ENCODE data around the gene BIRC2. TPM values are rescaled to one million over a fixed set of nuclear protein-coding genes. Genes with fewer than 3 reads are reported as not detected.

BIRC2 gene
- total and polyA plus RNA-seq, 9 of the 15 experiments (the other 6 are each of a cell fraction or from before 2014, with no cell fraction given): 14.3 to 45.9 (median 20.7) TPM

DNA sequence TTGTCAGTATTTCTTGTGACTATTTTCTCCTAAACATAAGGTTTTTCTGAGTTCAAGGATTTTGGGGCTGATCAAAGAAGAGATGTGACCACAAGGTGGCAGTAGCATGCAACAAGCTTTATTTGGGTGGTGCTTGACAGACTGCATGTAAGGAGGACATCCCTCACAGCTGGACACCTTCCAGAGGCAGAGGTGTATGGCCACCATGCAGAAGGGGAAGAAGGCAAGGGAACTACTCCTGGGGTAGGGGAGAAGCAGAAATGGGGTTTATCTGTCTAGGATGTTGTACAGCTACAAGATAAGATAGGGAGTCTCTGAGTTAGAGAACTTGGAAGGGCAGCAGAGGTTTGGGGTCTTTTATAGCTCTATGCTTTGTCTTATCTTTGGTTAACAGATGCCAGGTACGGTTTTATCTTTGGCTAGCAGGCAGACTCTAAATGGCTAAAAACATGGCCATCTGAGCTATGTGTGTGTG, 5.1 kb upstream of the BIRC2 start (continued):
- TF ChIP-seq, protein P1, sequence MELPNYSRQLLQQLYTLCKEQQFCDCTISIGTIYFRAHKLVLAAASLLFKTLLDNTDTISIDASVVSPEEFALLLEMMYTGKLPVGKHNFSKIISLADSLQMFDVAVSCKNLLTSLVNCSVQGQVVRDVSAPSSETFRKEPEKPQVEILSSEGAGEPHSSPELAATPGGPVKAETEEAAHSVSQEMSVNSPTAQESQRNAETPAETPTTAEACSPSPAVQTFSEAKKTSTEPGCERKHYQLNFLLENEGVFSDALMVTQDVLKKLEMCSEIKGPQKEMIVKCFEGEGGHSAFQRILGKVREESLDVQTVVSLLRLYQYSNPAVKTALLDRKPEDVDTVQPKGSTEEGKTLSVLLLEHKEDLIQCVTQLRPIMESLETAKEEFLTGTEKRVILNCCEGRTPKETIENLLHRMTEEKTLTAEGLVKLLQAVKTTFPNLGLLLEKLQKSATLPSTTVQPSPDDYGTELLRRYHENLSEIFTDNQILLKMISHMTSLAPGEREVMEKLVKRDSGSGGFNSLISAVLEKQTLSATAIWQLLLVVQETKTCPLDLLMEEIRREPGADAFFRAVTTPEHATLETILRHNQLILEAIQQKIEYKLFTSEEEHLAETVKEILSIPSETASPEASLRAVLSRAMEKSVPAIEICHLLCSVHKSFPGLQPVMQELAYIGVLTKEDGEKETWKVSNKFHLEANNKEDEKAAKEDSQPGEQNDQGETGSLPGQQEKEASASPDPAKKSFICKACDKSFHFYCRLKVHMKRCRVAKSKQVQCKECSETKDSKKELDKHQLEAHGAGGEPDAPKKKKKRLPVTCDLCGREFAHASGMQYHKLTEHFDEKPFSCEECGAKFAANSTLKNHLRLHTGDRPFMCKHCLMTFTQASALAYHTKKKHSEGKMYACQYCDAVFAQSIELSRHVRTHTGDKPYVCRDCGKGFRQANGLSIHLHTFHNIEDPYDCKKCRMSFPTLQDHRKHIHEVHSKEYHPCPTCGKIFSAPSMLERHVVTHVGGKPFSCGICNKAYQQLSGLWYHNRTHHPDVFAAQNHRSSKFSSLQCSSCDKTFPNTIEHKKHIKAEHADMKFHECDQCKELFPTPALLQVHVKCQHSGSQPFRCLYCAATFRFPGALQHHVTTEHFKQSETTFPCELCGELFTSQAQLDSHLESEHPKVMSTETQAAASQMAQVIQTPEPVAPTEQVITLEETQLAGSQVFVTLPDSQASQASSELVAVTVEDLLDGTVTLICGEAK (IDR thresholded peaks at IDR 0.05): peak; percentile 49; the same call in 1 of the 2 replicates
- TF ChIP-seq, protein P1 (CRISPR knock-in tag; IDR thresholded peaks at IDR 0.05): no peak
- no peak for TF ChIP-seq POU5F1 (IDR thresholded peaks at IDR 0.05; ENCODE audit: borderline replicate concordance, low read depth, low read length, partially characterized antibody)
- TF ChIP-seq POLR2H (tag; IDR thresholded peaks at IDR 0.05; ENCODE audit: low read depth): no peak
- no peak for TF ChIP-seq ZNF217 (CRISPR knock-in tag; IDR thresholded peaks at IDR 0.05)
- peak; percentile 95 for TF ChIP-seq NCOA4 (IDR thresholded peaks at IDR 0.05; ENCODE audit: partially characterized antibody)
- TF ChIP-seq ZNF133 (CRISPR knock-in tag; IDR thresholded peaks at IDR 0.05): no peak
- peak; percentile 50; the same call in 1 of the 2 replicates for TF ChIP-seq FOSL1 (tag; conservative IDR thresholded peaks at IDR 0.05)
- TF ChIP-seq ZNF384 (IDR thresholded peaks at IDR 0.05; ENCODE audit: low read depth, low read length): no peak
- peak; percentile 89 for TF ChIP-seq KLF16 (IDR thresholded peaks at IDR 0.05)
- 0 out of 2 replicates have a peak, but pooled peaks have one; percentile 33 for TF ChIP-seq ZNF41 (CRISPR knock-in tag; conservative IDR thresholded peaks at IDR 0.05)
- TF ChIP-seq FOXK1 (CRISPR knock-in tag; IDR thresholded peaks at IDR 0.05; ENCODE audit: borderline replicate concordance): peak; percentile 57; the same call in 1 of the 2 replicates
- TF ChIP-seq MCM5 (IDR thresholded peaks at IDR 0.05; ENCODE audit: low read depth): no peak
- TF ChIP-seq ADNP (tag; IDR thresholded peaks at IDR 0.05): peak; percentile 75; the same call in 1 of the 2 replicates
- TF ChIP-seq ZNF77 (CRISPR knock-in tag; IDR thresholded peaks at IDR 0.05): no peak
- peak; percentile 99 for TF ChIP-seq GATAD2A (IDR thresholded peaks at IDR 0.05)
- TF ChIP-seq, protein P2, sequence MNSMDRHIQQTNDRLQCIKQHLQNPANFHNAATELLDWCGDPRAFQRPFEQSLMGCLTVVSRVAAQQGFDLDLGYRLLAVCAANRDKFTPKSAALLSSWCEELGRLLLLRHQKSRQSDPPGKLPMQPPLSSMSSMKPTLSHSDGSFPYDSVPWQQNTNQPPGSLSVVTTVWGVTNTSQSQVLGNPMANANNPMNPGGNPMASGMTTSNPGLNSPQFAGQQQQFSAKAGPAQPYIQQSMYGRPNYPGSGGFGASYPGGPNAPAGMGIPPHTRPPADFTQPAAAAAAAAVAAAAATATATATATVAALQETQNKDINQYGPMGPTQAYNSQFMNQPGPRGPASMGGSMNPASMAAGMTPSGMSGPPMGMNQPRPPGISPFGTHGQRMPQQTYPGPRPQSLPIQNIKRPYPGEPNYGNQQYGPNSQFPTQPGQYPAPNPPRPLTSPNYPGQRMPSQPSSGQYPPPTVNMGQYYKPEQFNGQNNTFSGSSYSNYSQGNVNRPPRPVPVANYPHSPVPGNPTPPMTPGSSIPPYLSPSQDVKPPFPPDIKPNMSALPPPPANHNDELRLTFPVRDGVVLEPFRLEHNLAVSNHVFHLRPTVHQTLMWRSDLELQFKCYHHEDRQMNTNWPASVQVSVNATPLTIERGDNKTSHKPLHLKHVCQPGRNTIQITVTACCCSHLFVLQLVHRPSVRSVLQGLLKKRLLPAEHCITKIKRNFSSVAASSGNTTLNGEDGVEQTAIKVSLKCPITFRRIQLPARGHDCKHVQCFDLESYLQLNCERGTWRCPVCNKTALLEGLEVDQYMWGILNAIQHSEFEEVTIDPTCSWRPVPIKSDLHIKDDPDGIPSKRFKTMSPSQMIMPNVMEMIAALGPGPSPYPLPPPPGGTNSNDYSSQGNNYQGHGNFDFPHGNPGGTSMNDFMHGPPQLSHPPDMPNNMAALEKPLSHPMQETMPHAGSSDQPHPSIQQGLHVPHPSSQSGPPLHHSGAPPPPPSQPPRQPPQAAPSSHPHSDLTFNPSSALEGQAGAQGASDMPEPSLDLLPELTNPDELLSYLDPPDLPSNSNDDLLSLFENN (IDR thresholded peaks at IDR 0.05; ENCODE audit: low read depth in 2 of 2, low read length in 2 of 2): peak in 1 of 2 experiments; percentile 80; a peak in 2 of 4 replicates
- peak; percentile 56; the same call in 1 of the 2 replicates for TF ChIP-seq ZNF444 (CRISPR knock-in tag; IDR thresholded peaks at IDR 0.05)

Data from K562 (cell line).